NCI-H774 (cell line): ENCODE data around the gene PLOD3.
"Not testable (repeated sequence)": the region's sequence is repeated elsewhere in the genome, so short reads cannot be mapped to it uniquely, and the experiment has no call there.

Experiments used
- DNase-seq: peaks from one replicate; lab custom pipeline; 2025; lab: John Stamatoyannopoulos, UW

PLOD3 gene, protein sequence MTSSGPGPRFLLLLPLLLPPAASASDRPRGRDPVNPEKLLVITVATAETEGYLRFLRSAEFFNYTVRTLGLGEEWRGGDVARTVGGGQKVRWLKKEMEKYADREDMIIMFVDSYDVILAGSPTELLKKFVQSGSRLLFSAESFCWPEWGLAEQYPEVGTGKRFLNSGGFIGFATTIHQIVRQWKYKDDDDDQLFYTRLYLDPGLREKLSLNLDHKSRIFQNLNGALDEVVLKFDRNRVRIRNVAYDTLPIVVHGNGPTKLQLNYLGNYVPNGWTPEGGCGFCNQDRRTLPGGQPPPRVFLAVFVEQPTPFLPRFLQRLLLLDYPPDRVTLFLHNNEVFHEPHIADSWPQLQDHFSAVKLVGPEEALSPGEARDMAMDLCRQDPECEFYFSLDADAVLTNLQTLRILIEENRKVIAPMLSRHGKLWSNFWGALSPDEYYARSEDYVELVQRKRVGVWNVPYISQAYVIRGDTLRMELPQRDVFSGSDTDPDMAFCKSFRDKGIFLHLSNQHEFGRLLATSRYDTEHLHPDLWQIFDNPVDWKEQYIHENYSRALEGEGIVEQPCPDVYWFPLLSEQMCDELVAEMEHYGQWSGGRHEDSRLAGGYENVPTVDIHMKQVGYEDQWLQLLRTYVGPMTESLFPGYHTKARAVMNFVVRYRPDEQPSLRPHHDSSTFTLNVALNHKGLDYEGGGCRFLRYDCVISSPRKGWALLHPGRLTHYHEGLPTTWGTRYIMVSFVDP

DNA sequence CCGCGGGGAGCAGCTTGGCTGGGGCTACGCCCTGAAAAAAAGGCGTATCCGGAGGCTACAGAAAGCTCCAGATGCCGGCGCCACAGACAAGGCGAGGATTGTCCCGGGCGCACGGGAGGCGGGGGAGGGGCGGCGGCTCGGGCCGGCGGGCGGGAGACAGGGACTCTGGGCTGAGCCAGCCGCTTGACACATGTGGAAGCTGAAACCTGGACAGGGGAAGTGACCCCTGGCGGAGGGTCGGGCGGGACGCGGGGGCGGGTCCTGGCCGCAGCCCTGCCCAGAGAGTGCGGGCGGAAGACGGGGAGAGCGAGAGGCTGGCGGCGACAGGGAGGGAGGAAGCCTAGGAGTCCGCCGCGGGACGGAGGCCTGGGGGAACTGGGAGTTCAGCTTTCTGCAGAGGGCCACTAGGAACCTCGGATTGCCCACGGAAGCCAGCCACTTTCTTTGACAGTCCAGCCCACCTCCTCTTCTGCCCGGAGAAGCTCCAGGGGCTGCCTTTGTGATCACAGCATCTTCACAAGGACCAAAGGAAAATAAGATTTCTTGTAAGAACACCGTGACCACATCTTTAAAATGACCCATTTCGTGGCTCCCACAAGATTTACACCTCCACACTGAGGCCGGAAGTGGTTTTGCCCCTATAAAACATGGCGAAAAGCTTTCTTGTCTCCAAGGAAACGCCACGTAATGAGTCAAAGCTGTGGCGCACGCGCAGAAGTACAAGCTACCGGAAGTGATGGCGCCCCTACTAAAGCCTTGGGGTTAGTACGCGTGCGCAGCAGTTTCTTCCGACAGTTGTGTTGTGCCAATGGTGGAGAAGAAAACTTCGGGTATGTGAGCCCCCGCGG, at the start of gene PLOD3, which contains the start of gene ZNHIT1:
Gene PLOD3, minus strand, starts transcription at position 194 of the 848 bp plus-strand sequence. CDS start 307 bp downstream, outside the sequence.
Gene ZNHIT1, plus strand, starts transcription at position 778 of the 848 bp plus-strand sequence. Its CDS starts 31 bp downstream, at position 809.
- DNase-seq = peak; percentile 95

DNA sequence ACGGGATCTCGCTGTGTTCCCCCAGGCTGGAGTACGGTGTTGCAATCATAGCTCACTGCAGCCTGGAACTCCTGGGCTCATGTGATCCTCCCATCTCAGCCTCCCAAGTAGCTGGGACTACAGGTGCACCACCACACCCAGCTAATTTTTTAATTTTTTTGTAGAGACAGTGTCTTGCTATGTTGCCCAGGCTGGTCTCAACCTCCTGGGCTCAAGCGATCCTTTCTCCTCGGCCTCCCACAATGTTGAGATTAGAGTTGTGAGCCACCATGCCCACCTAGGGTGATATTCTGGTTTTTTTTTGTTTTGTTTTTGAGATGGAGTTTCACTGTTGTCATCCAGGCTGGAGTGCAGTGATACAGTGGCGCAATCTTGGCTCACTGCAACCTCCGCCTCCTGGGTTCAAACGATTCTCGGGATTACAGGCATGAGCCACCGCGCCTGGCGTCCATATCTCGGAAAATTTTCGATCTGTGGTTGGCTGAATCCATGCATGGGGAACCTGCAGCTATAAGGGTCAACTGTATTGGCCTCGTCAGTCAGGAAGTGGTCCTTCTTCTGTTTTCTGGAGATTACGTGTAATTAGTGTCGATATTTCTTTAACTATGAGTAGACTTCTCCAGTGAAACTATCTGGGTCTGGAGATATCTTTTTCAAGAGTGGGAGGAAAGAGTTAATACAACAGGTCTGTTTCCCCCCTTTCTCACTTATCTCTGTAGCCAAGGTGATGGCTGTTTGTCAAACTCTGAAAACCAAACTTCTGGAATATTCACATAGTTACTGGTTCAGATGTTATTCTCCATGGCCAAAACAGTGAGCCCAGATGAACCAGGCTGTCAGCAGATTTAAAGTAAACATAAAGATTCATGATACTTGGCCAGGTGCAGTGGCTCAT, 48.5 kb upstream of the PLOD3 start:
- DNase-seq = no peak

DNA sequence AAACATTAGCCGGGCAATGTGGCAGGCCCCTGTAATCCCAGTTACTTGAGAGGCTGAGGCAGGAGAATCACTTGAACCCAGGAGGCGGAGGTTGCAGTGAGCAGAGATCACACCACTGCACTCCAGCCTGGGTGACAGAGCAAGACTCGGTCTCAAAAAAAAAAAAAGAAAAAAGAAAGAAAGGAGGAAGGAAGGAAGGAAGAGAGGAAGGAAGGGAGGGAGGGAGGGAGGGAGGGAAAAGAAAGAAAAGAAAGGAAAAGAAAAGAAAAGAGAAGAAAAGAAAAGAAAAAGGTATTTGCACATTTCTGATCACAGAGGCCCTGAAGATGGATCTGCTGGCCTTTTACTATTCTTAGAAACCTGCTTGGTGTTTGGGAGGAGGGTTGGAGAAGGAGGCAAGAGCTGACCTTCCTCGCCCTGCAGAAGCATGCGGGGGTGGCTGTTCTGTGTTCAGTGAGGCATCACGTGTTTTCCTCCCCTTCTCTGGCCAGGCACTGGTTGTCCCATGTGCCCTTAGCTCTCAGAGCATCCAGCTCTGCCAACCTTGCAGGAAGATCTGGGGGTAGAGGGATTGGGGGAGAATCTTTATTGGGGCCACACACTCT, 46.8 kb upstream of the PLOD3 start:
- DNase-seq = not testable (repeated sequence)

DNA sequence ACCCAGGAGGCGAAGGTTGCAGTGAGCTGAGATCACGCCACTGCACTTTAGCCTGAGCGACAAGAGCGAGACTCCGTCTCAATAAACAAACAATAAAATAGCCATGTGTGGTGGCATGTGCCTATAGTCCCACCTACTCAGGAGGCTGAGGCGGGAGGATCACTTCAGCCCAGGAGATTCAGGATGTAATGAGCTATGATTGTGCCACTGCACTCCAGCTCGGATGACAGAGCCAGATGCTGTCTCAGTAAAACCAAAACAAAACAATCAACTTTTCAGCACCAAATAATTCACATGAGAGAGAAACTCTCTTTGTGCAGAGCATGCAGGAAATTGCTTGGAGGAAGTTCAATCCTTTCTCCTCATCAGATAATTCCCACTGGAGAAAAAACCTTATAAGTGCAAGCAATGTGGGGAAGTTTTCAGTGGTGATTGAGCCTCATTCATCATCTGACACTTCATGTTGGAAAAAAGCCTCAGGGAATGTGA, 40.9 kb upstream of the PLOD3 start:
- no peak for DNase-seq

DNA sequence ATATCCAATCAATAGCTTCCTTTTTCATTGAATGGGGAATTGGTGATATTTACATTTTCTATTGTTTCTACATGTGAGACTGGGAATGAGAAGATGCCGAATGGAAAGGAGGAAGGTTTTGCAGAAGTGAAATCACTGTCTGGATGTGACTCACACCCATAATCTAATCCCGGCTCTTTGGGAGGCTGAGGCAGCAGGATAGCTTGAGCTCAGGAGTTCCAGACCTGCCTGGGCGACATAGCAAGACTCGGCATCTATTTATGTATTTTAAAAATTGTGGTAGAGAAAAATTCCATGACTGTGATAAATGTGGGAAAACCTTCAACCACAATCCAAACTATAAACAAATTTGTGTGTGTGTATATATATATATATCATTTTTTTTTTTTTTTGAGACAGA, 38.4 kb upstream of the PLOD3 start:
- DNase-seq = no peak

DNA sequence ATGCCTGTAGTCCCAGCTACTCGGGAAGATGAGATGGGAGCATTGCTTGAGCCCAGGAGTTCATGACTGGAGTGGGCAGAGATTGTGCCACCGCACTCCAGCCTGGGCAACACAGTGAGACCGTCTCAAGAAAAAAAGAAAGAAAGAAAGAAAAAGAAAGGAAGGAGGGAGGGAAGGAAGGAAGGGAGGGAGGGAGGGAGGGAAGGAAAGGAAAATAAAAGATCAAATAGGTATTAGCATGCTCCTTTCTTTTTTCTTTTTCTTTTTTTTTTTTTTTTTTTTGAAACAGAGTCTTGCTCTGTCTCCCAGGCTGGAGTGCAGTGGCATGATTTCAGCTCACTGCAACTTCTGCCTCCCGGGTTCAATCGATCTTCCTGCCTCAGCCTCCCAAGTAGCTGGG, 35.8 kb upstream of the PLOD3 start:
- DNase-seq = not testable (repeated sequence)

DNA sequence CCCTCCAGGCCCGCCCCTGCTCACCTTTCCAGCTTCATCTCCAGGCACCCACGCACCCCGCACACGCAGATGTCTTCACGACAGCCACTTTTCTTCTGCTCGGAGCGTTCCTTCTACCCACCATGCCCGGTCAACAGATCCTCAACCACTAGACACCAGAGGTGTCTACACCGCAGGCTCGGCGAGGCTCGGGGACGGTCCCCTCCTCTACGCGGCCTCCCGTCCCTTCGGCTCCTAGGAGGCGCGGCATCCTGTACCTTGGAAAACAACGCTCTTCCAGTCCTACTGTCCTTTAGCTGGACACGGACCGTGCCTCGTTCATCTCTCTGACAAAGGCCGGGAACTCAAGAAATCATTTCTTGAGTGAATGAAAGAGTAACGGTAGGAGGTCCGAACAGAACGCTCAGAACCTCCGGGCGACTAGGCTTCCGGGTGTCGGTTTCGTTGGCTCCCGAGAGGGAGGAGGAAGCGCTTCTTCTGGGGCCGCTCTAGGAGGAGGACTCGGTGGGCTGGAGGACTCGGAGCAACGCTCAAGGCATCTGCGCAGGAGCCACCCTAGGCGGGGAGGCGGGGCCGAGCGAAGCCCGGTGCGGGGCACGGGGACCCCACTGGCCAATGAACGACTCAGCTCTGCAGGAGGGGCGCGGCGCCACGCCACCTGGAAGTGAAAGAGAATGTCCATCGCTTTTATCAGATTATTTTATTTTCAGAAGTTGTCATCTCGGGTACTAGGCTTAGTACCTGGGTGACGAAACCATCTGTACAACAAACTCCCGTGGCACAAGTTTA, 34.7 kb upstream of the PLOD3 start:
- peak; percentile 97 for DNase-seq

DNA sequence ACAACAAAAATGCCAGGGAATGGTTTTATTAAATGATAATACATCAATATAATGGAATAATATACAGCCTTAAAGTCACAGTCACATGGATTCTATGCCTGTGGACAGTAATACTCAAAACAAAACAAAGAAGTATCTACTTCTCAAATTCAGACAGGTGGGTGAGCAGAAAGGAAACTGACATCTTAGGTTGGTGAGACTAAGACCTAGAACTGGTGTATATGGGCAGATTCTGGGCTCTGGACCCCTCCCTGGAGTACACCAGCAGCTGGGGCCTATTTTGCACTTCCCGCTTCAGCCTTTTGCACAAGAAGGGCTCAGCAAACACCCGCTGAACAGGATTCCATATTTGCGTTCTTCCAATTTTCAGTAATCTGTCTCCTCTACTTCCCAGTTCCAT, 32.9 kb upstream of the PLOD3 start:
- no peak for DNase-seq

DNA sequence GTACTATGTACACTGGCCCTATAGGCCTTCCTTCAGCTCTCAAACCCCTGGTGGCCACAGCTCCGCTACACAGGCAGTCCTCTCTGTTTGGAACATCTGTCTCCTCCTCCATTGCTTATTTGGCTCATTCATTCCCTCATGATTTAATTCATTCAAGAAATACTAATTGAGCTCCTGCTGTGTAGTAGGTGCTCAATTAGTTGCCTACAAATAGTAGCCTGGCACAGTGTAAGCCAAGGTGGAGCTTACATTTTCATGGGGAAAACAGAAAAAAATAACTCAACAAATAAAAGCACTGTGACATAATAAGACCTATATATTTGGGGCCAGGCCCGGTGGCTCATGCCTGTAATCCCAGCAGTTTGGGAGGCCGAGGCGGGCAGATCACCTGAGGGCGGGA, 30.9 kb upstream of the PLOD3 start:
- no peak for DNase-seq

DNA sequence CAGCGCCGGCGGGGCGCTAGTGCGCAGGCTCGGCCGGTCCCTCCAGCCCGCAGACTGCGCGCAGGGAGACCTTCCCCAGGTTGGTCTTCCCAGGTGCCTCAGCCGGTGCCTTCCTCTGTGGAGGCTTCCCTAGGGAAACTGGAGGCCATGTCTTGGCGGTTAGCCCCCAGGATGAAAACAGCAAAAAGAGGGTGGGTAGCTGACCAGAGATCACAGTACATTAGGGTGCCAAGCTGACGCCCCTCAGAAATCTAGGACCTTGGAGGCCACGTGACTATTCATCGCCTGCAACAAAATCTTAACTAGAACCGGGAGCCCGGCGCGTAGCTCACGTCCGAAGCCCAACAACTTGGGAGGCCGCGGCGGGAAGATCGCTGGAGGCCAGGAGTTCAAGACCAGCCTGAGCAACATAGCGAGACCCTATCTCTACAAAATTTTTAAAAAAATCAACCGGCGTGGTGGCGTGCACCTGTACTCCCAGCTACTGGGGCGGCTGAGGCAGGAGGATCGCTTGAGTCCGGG, 27.8 kb upstream of the PLOD3 start:
- DNase-seq = no peak

DNA sequence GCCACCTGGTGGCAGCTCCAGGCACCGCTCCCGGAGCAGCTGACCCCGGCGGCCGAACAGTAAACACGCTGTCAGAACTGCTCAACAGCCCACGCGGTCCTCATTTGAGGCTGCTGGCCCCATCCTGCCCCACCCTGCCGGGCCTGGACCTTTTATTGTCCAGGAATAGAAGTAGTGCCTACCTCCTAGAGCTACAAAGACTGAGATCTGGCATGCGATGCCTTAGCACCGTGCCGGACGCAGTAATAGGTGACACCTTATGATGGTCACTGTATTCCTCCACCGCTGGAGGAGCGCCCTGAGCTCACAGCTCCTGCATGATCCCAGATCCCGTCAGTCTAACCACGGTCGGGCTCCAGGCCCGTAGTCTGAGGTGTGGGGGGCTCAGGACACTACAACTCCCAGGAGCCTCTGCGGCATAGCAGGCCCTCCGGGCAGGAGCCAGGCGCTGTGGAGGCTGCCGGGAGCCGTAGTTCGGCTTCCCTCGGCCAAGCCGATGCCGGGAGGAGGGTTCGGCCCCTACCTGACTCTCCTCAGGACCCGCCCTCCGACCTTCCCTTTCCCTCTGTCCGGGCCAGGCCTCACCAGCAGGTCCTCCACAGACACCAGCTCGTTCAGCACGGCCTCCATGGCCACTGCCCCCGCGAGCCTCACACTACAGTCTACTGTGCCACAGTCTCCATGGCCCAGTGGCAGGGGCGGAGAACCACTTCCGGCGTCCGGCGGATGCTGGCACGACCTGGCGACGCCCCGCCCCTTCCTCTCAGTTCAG, 27.2 kb upstream of the PLOD3 start, which contains the start of gene FIS1:
Gene FIS1, minus strand, starts transcription at position 707 of the 772 bp plus-strand sequence. Its CDS starts 77 bp downstream, at position 630.
- DNase-seq = peak; percentile 89

DNA sequence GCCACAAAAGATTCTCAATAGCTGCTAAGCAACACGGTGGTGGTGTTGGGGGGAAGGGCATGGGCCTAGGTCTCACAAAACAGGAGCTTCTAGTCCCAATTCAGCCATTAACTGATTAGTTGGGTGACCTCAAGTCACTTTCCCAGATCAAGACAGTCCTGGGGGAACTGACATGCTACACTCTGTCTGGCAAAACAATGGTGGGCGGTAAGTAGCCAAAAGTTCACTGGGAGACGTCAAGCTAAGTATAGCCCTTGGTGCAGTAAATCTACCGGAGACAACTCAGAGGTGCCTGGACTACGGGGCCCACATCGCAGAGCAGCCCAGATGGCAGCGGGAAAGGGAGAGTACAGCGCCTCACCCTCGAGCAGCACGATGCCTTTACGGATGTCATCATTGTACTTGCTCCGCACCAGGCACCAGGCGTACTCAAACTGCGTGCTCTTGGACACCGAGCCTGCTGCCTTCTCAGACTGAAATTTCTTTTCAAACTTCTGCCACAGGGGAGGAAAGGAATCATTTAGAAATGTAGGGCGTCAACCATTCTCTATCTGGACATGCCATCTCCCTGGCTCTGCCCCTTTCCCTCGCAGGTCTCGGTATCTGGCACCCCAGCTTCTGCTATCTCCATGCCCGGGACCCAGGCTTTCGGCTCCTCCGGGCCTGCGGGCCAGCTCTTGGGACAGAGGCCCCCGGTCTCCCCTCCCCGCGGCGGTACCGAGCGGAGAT, 26.4 kb upstream of the PLOD3 start:
- no peak for DNase-seq

DNA sequence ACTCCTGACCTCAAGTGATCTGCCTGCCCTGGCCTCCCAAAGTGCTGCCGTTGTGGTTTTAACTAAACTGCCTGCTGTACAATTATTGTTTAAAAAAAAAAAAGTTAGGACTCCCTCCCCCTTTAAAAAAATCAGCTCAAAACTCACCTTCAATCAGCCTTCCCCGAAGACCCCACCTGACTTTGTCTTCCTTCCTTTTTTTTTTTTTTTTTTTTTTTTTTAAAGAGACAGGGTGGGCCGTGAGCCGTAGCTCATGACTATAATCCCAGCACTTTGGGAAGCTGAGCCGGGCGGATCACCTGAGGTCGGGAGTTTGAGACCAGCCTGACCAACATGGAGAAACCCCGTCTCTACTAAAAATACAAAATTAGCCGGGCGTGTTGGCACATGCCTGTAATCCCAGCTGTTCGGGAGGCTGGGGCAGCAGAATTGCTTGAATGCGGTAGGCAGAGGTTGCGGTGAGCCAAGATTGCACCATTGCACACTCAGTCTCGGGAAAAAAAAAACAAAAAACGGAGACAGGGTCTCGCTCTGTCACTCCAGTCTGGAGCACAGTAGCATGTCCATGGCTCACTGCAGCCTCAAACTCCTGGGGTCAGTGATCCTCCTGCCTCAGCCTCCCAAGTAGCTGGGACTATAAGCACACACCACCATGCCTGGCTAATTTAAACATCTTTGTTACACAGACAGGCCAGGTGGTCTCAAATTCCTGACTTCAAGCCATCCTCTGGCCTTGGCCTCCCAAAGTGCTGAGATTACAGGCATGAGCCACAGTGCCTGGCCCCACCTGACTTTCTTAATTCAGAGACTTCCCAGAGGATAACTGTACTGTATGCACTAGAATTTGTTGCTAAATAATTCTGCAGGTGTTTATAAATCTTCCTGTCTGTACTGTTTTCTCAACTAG, 24.3 kb upstream of the PLOD3 start:
- no peak for DNase-seq

DNA sequence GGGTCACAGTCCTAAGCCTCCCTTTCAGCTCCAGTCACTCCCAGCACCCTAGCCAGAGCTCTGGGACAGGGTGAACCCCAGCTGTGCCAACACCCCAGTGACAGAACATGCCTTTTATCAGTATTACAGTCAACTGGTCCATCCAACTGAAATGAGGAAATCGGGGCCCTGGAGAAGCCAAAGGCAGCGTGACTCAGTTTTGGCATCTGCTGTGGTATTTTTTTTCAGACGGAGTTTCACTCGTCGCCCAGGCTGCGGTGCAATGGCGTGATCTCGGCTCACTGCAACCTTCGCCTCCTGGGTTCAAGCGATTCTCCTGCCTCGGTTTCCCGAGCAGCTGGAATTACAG, 23.6 kb upstream of the PLOD3 start:
- no peak for DNase-seq

DNA sequence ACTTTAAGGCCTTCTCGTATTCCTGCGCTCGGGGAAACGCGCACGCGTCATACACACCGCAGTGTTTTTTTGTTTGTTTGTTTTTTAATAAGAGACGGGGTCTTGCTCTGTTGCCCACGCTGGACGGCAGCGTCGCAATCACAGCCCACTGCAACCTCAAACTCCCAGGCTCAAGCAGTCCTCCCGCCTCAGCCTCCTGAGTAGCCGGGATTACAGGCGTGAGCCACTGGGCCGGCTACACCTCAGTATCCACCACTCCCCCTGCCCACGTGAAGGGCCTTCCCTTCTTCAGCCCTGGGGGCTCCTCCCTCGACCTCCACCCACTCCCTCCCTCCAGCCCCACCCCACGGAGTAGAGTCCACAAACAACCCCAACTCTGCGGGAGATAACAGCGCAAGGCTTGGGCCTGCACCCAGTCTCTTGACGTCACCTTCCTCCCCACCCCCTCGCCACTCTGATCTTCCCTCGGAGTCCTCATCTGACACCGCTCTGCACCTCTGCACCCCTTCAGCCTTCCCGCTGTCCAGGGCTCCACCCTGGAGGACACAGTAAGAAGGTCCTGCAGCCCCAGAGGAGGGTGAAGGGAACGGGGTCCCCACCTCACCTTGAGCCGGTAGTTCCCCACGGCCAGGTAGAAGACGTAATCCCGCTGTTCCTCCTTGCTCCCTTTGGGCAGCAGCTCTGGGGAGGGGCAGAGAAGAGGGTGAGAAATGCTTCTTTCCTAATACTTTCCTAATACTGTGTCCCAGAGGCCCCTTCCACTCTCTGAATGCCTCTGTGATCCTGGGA, 23.0 kb upstream of the PLOD3 start:
- DNase-seq = no peak

DNA sequence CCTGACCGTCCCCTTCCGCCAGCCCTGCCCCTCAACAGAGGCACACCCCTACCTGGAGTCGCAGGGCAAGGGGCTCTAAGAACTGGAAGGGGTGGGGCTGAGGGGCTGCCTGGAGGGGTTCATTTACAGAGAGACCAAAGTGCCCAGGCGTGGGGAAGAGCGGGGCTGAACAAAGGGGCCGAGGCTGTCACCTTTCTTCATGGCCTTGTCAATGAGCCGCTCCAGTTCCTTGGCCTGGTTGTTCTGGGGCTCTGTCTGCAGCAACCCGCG, 22.5 kb upstream of the PLOD3 start:
- no peak for DNase-seq
